Epithelial cell of alveolus of lung (primary cell): ENCODE data around the gene MAP10. TPM values are rescaled to one million over a fixed set of nuclear protein-coding genes. Genes with fewer than 3 reads are reported as not detected.

Experiments
- total RNA-seq: library from RNA; depleted of rRNA; stranded (reverse); fragments of >200 nt; gene quantifications from 2 replicates; pipeline ENCODE4 v1.2.1, GENCODE V29; 2015

The MAP10 gene, protein sequence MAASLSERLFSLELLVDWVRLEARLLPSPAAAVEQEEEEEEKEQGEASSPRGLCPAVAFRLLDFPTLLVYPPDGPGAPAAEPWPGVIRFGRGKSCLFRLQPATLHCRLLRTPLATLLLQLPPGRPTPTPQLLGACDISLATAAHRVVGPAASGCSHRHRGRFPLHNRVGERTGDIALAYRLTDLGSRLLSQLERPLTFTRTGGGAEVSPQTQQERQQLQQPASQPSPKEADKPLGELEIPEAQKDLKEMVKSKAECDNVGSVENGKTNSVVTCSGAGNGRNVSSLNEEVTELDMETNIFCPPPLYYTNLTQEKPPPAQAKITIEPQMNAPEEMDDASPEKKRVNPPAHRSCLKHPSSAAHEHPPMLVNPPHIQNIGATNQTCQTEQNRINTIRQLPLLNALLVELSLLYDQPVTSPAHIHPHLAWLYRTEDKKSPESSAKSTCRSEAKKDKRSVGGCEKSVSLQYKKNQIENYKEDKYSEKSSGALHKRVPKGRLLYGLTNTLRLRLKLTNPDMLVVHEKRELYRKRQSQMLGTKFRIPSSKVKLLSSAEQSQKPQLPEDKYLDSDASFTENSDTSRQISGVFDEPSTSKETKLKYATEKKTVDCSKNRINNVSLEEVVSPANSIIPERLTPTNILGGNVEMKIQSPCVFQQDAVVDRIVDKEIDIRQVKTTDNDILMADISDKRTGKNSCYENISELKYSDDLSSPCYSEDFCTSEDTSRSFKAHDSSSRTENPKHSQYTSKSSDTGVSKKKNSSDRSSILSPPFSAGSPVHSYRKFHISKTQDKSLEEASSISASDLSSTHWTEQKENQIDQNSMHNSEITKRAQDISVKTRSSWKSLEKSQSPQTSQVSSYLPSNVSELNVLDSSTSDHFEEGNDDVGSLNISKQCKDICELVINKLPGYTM
- total RNA-seq, result 1.2 and 2.7 TPM in 2 replicates

DNA sequence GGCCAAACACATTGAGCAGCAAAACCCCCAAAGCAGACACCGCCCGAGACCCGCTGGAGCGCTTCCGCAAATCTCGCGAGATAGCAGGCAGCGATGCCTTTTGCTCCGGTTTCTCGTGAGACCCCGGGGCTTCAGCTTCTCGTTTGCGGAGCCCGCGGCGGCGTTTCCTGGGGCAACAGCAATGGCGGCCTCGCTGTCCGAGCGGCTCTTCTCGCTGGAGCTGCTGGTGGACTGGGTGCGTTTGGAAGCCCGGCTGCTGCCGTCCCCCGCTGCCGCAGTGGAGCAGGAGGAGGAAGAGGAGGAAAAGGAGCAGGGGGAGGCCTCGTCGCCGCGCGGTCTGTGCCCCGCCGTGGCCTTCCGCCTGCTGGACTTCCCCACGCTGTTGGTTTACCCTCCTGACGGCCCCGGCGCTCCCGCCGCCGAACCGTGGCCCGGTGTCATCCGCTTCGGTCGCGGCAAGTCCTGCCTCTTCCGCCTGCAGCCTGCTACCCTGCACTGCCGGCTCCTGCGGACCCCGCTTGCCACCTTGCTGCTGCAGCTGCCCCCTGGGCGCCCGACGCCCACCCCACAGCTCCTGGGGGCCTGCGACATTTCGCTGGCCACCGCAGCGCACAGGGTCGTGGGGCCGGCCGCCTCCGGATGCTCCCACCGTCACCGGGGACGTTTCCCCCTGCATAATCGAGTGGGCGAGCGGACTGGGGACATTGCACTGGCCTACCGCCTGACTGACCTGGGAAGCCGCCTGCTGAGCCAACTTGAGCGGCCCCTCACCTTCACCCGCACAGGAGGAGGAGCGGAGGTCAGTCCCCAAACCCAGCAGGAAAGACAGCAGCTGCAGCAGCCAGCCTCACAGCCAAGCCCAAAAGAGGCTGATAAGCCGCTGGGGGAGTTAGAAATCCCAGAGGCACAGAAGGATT, at the start of gene MAP10:
MAP10 (plus strand) TSS at position 148 of the 917 bp plus-strand sequence; CDS start at position 182, 34 bp downstream.

Other genes starting within 250 kb of the MAP10 start
- gene SIPA1L2, start 175.3 kb upstream of the MAP10 start, total RNA-seq, result 4.9 and 12.5 TPM in 2 replicates
- 35.8 and 49.7 TPM in 2 replicates for gene NTPCR, start 145.2 kb downstream of the MAP10 start, total RNA-seq